GM13976 (cell line): ENCODE data around the gene OR6N2.

ENCODE experiments used
- DNase-seq: peaks from one replicate; pipeline ENCODE4 v3.0.0; 2012; ENCODE audit warnings: low spot score
- CTCF ChIP-seq: IDR thresholded peaks from 2 replicates; pipeline ENCODE4 v1.5.1; 2012; ENCODE audit warnings: borderline replicate concordance, mild to moderate bottlenecking; ENCODE audit not compliant: insufficient read depth; ENCODE audit errors: extremely low read depth, missing control alignments, control extremely low read depth
- in situ Hi-C: fragments of 300-500 bp; cut with MboI; formaldehyde crosslinking; loops from one replicate; pipeline ENCODE4 v1.12.0; 2022; ENCODE audit warnings: low sequenced_read_pairs, mixed read lengths, inconsistent platforms; ENCODE audit not compliant: unreplicated experiment

Gene OR6N2

GRCh38 chr1:158814970-158815369 is 34.0 kb upstream of the OR6N2 start:
- in situ Hi-C loops = no loop called here
- no peak for DNase-seq
- no peak for TF ChIP-seq CTCF

- in situ Hi-C loops = no loop called here
- TF ChIP-seq CTCF = no peak
- no peak for DNase-seq
Observed at GRCh38 chr1:158813164-158813563, 32.2 kb upstream of the OR6N2 start.

GRCh38 chr1:158812336-158812735 is 31.3 kb upstream of the OR6N2 start:
- in situ Hi-C loops = no loop called here
- no peak for DNase-seq
- TF ChIP-seq CTCF = no peak

GRCh38 chr1:158810311-158810710 is 29.3 kb upstream of the OR6N2 start:
- DNase-seq = no peak
- TF ChIP-seq CTCF = no peak
- in situ Hi-C loops = no loop called here

GRCh38 chr1:158809862-158810261 is 28.9 kb upstream of the OR6N2 start:
- TF ChIP-seq CTCF = no peak
- DNase-seq = no peak
- in situ Hi-C loops = loop anchor here (10.0 kb wide), 1 partner anchor 185 kb away; no protein-coding TSS in a partner anchor

- DNase-seq = no peak
- no peak for TF ChIP-seq CTCF
- in situ Hi-C loops = loop anchor here (10.0 kb wide), 1 partner anchor 186 kb away; no protein-coding TSS in a partner anchor
Observed at GRCh38 chr1:158809256-158809655, 28.3 kb upstream of the OR6N2 start.
